CD14-positive monocyte (primary cell): Measurements from ENCODE around the gene LRRN4. TPM values are rescaled to one million over a fixed set of nuclear protein-coding genes. Genes with fewer than 3 reads are reported as not detected.

ENCODE experiments used
- DNase-seq, 3 donors: peaks; one replicate each; pipeline ENCODE4 v3.0.0-alpha.2; 2011 to 2022
- H2AFZ ChIP-seq: 2 replicates; pipeline ENCODE4 v1.6.0; 2012; ENCODE audit warnings: mild to moderate bottlenecking, low read depth, low read length, inconsistent platforms; ENCODE audit not compliant: insufficient read depth, poor library complexity, severe bottlenecking
- H3K27ac ChIP-seq, 2 donors: 1 replicate in 1 of 2; 2 replicates in 1 of 2; pipeline ENCODE4 v1.5.1; 2012 to 2013; ENCODE audit warnings: low read length in 2 of 2, control low read depth in 1 of 2, inconsistent platforms in 1 of 2, low read depth in 1 of 2, mild to moderate bottlenecking in 1 of 2
- H3K27me3 ChIP-seq, 2 donors: one replicate each; pipeline versions ENCODE4 v1.6.0 to v1.6.1; 2011 to 2013; ENCODE audit warnings: low read length in 2 of 2; ENCODE audit not compliant: control insufficient read depth in 2 of 2, insufficient read depth in 2 of 2
- H3K36me3 ChIP-seq, 2 donors: replicated peaks in 1 of 2; 1 replicate in 1 of 2; 2 replicates in 1 of 2; pipeline versions ENCODE4 v1.5.1 to v1.6.1; 2012 to 2013; ENCODE audit warnings: low read length in 2 of 2, control low read depth in 1 of 2, inconsistent platforms in 1 of 2, mild to moderate bottlenecking in 1 of 2; ENCODE audit not compliant: insufficient read depth in 2 of 2, control insufficient read depth in 1 of 2
- H3K4me1 ChIP-seq, 2 donors: 1 replicate in 1 of 2; 2 replicates in 1 of 2; pipeline versions ENCODE4 v1.5.1 to v1.6.1; 2012 to 2013; ENCODE audit warnings: low read length in 2 of 2, control low read depth in 1 of 2, inconsistent platforms in 1 of 2, mild to moderate bottlenecking in 1 of 2, moderate library complexity in 1 of 2; ENCODE audit not compliant: insufficient read depth in 2 of 2, control insufficient read depth in 1 of 2
- H3K4me2 ChIP-seq: replicated peaks from 2 replicates; pipeline ENCODE3; 2012; ENCODE audit warnings: low read length, moderate library complexity, mild to moderate bottlenecking; ENCODE audit not compliant: poor library complexity, severe bottlenecking; ENCODE audit errors: extremely low read depth
- H3K4me3 ChIP-seq, 3 experiments: fragments of 200-600 bp in 1 of 3; sonication (generic) in 1 of 3; replicated peaks in 1 of 3; 1 replicate in 2 of 3; 2 replicates in 1 of 3; pipeline ENCODE4 v1.5.1; 2011 to 2013; ENCODE audit warnings: low read length in 3 of 3, mild to moderate bottlenecking in 3 of 3, control low read depth in 2 of 3, low read depth in 2 of 3, inconsistent platforms in 1 of 3, moderate library complexity in 1 of 3
- H3K79me2 ChIP-seq: 2 replicates; pipeline ENCODE4 v1.6.0; 2012; ENCODE audit warnings: mild to moderate bottlenecking, control low read depth, inconsistent platforms, low read length, moderate library complexity; ENCODE audit not compliant: insufficient read depth
- H3K9ac ChIP-seq: 2 replicates; pipeline ENCODE4 v1.6.0; 2017; ENCODE audit warnings: low read length, mild to moderate bottlenecking; ENCODE audit not compliant: insufficient read depth, poor library complexity, severe bottlenecking
- H3K9me3 ChIP-seq, 2 donors: replicated peaks in 1 of 2; 1 replicate in 1 of 2; 2 replicates in 1 of 2; pipeline versions ENCODE4 v1.5.1 to v1.6.1; 2012 to 2013; ENCODE audit warnings: low read length in 2 of 2, control low read depth in 1 of 2; ENCODE audit not compliant: control insufficient read depth in 1 of 2, insufficient read depth in 1 of 2
- H4K20me1 ChIP-seq: 2 replicates; pipeline ENCODE4 v1.6.0; 2012; ENCODE audit warnings: mild to moderate bottlenecking, low read length, control low read depth, moderate library complexity; ENCODE audit not compliant: insufficient read depth
- H3K27ac Mint-ChIP-seq, 7 donors: one replicate each; pipeline ENCODE4 v1.8.0; 2020; ENCODE audit warnings: mild to moderate bottlenecking in 7 of 7, mixed read lengths in 7 of 7, moderate library complexity in 6 of 7, inconsistent platforms in 2 of 7
- H3K27me3 Mint-ChIP-seq, 3 donors: one replicate each; pipeline ENCODE4 v1.8.0; 2021 to 2022; ENCODE audit warnings: low read depth in 3 of 3, mild to moderate bottlenecking in 3 of 3, mixed read lengths in 3 of 3, moderate library complexity in 3 of 3, inconsistent platforms in 1 of 3
- H3K36me3 Mint-ChIP-seq, 2 donors: one replicate each; pipeline ENCODE4 v1.8.0; 2020; ENCODE audit warnings: mixed read lengths in 2 of 2, inconsistent platforms in 1 of 2, mild to moderate bottlenecking in 1 of 2
- H3K4me1 Mint-ChIP-seq: one replicate; pipeline ENCODE4 v1.8.0; 2020; ENCODE audit warnings: mild to moderate bottlenecking, mixed read lengths
- H3K4me3 Mint-ChIP-seq, 2 donors: one replicate each; pipeline ENCODE4 v1.8.0; 2020; ENCODE audit warnings: mild to moderate bottlenecking in 2 of 2, mixed read lengths in 2 of 2, moderate library complexity in 1 of 2
- H3K9me3 Mint-ChIP-seq, 7 donors: one replicate each; pipeline ENCODE4 v1.8.0; 2020 to 2022; ENCODE audit warnings: mixed read lengths in 7 of 7, mild to moderate bottlenecking in 6 of 7, moderate library complexity in 6 of 7, inconsistent platforms in 2 of 7
- WGBS: methylation state at CpG from one replicate; pipeline ENCODE4 v1.1.5; 2013; ENCODE audit warnings: missing lambda C conversion rate; ENCODE audit not compliant: insufficient coverage; 5-methylcytosine and 5-hydroxymethylcytosine counted together
- intact Hi-C, 2 donors: fragments of 100-400 bp; cut with micrococcal nuclease; formaldehyde crosslinking; loops; one replicate each; pipeline versions ENCODE4 v1.15.0 to v1.15.1; 2023
- polyA plus RNA-seq, 3 donors: library from polyadenylated mRNA; depleted of rRNA in 1 of 3; unstranded in 2 of 3; stranded (reverse) in 1 of 3; fragments of 300-500 nt in 2 of 3; fragments of >200 nt in 1 of 3; fragmentation: Illumina TruSeq in 2 of 3; gene quantifications; 1 replicate in 2 of 3; 2 replicates in 1 of 3; pipeline ENCODE4 v1.2.3, GENCODE V29; 2012 to 2021
- TF ChIP-seq, protein P1 (sequence below): fragments of 200-600 bp; IDR thresholded peaks from one replicate; pipeline ENCODE4 v1.8.0; 2022; ENCODE audit warnings: antibody characterized with exemption, mild to moderate bottlenecking

LRRN4 gene
- polyA plus RNA-seq, 3 donors: not detected

DNA sequence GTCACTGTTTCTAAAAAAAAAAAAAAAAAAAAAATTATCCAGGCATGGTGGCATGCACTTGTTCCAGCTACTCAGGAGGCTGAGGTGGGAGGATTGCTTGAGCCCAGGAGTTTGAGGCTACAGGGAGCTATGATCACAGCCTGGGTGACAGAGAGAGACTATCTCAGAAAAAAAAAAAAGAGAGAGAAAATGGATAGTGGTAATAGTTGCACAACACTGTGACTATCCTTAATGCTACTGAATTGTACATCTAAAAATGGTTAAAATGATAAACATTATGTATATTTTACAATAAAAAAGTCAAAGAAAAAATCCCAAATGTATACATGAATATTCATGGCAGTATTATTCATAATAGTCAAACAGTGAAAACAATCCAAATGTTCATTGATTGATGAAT lies 46.0 kb upstream of the LRRN4 start:
- no peak overlapping the region for H3K4me3 ChIP-seq
- Mint-ChIP-seq H3K27ac (no peak overlapping the region), H3K9me3 (no peaks in the 10 kb centered on the region), H3K4me3 (no peak overlapping the region), H3K36me3 (no peaks in the 10 kb centered on the region), H3K27me3 (peaks cover 0 to 1% (median 0%) of the 10 kb centered on the region in 3 donors), H3K4me1 (peaks cover 10% of the 10 kb centered on the region)
- no peak overlapping the region for H3K9ac ChIP-seq
- no peak for DNase-seq
- H4K20me1 ChIP-seq: no peaks in the 10 kb centered on the region
- H3K4me2 ChIP-seq: no peak overlapping the region
- no peaks in the 10 kb centered on the region for H3K79me2 ChIP-seq
- H3K9me3 ChIP-seq: no peaks in the 10 kb centered on the region
- no peak overlapping the region for H2AFZ ChIP-seq
- intact Hi-C loops: no loop called here
- no peaks in the 10 kb centered on the region for H3K27me3 ChIP-seq
- no peaks in the 10 kb centered on the region for H3K36me3 ChIP-seq
- no peak overlapping the region for H3K27ac ChIP-seq
- peaks cover 0 to 8% of the 10 kb centered on the region in 2 donors for H3K4me1 ChIP-seq
- TF ChIP-seq, protein P1, sequence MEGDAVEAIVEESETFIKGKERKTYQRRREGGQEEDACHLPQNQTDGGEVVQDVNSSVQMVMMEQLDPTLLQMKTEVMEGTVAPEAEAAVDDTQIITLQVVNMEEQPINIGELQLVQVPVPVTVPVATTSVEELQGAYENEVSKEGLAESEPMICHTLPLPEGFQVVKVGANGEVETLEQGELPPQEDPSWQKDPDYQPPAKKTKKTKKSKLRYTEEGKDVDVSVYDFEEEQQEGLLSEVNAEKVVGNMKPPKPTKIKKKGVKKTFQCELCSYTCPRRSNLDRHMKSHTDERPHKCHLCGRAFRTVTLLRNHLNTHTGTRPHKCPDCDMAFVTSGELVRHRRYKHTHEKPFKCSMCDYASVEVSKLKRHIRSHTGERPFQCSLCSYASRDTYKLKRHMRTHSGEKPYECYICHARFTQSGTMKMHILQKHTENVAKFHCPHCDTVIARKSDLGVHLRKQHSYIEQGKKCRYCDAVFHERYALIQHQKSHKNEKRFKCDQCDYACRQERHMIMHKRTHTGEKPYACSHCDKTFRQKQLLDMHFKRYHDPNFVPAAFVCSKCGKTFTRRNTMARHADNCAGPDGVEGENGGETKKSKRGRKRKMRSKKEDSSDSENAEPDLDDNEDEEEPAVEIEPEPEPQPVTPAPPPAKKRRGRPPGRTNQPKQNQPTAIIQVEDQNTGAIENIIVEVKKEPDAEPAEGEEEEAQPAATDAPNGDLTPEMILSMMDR: no peak

DNA sequence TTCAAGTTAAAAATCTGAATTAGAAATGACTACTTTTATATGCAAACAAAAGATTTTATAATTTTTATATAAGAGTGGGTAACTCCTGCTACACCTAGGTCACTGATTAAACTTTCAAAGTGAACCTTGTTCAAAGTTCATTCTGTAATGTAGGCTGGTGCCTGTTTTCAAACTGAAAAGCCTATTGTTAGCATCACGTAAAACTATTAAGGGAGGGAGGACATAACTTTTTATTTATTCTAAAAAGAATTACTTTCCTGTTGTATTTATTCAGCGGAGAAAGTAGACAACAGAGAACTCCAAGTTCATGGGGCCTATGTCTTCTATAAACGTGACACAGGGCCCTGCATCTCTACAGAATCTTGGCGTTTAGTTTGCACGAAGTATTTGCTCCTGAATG lies 41.5 kb upstream of the LRRN4 start:
- TF ChIP-seq, protein P1: no peak
- intact Hi-C loops: no loop called here
- H3K27ac ChIP-seq: no peak overlapping the region
- H3K79me2 ChIP-seq: no peaks in the 10 kb centered on the region
- Mint-ChIP-seq H3K9me3 (no peaks in the 10 kb centered on the region), H3K4me1 (peaks cover 33% of the 10 kb centered on the region), H3K36me3 (no peaks in the 10 kb centered on the region), H3K27me3 (no peaks in the 10 kb centered on the region), H3K4me3 (no peak overlapping the region), H3K27ac (no peak overlapping the region)
- H4K20me1 ChIP-seq: no peaks in the 10 kb centered on the region
- DNase-seq: no peak
- H3K9ac ChIP-seq: no peak overlapping the region
- 100% methylated on average over 1 of the region's 5 CpGs for WGBS
- H3K9me3 ChIP-seq: no peaks in the 10 kb centered on the region
- H2AFZ ChIP-seq: no peak overlapping the region
- no peak overlapping the region for H3K4me2 ChIP-seq
- peaks cover 4 to 7% of the 10 kb centered on the region in 2 donors for H3K4me1 ChIP-seq
- H3K27me3 ChIP-seq: no peaks in the 10 kb centered on the region
- no peak overlapping the region for H3K4me3 ChIP-seq
- H3K36me3 ChIP-seq: no peaks in the 10 kb centered on the region
